PC-3 (cell line): ENCODE results near the gene CRYGN.

ENCODE experiments used
- EZH2 ChIP-seq: fragments of 300-600 bp; sonication (generic); IDR thresholded peaks from one replicate; pipeline ENCODE4 v1.6.1; 2017; ENCODE audit warnings: antibody characterized with exemption, mild to moderate bottlenecking, low read length; ENCODE audit not compliant: unreplicated experiment
- EZH2phosphoT487 ChIP-seq: fragments of 300-600 bp; sonication (generic); IDR thresholded peaks from 2 replicates; pipeline ENCODE4 v1.6.1; 2018; ENCODE audit warnings: mild to moderate bottlenecking, antibody characterized with exemption, low read length, borderline replicate concordance
- TF ChIP-seq, protein P1 (sequence below): fragments of 300-600 bp; sonication (generic); conservative IDR thresholded peaks from 2 replicates; pipeline ENCODE4 v1.5.1; 2017; ENCODE audit warnings: antibody characterized with exemption, low read depth, mild to moderate bottlenecking, low read length

DNA sequence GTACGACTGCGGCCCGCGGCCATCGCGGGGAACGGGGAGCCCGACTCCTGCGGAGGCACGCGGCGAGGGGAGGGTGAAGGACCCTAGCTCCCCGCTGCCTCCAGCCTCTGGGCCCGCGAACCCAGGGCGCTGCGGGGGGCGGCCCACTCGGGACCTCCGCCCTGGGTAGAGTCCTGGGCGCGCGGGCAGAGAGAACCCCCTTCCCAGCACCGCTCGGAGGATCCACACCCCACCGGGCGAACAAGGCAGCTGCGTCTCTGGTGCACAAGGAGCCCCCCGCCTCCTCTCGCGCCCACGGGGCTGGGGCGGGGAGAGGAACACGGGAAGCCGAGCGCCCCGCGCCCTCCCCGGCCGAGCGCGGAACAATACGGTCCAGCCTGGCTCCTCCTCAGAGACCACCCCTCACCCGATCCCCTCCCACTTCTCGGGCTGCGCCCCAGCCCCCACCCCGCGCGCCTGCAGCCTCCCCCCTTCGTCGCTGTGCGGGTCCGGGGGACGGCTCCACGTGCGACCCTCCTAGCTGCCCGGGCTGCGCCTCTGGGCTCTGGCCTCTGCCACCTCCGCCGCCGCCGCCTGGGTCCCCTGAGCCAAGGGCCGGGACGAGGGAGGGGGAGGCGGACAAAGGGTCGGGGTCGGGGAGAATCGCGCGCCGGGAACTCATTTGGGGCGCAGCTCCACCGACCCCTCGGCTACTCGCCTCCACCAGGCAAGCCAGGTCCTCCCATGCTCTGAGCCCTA, 30.1 kb downstream of the CRYGN start, which contains the start of gene WDR86:
- TF ChIP-seq, protein P1, sequence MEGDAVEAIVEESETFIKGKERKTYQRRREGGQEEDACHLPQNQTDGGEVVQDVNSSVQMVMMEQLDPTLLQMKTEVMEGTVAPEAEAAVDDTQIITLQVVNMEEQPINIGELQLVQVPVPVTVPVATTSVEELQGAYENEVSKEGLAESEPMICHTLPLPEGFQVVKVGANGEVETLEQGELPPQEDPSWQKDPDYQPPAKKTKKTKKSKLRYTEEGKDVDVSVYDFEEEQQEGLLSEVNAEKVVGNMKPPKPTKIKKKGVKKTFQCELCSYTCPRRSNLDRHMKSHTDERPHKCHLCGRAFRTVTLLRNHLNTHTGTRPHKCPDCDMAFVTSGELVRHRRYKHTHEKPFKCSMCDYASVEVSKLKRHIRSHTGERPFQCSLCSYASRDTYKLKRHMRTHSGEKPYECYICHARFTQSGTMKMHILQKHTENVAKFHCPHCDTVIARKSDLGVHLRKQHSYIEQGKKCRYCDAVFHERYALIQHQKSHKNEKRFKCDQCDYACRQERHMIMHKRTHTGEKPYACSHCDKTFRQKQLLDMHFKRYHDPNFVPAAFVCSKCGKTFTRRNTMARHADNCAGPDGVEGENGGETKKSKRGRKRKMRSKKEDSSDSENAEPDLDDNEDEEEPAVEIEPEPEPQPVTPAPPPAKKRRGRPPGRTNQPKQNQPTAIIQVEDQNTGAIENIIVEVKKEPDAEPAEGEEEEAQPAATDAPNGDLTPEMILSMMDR = no peak
- TF ChIP-seq EZH2phosphoT487 = no peak
- TF ChIP-seq EZH2 = no peak
